Mesothelial cell of epicardium (in vitro differentiated cells): ENCODE measurements around the gene SF3B3. TPM values are rescaled to one million over a fixed set of nuclear protein-coding genes. Genes with fewer than 3 reads are reported as not detected.

Source experiments
- DNase-seq, 2 experiments: peaks; one replicate each; pipeline ENCODE4 v3.0.0; 2021; ENCODE audit warnings: low spot score in 2 of 2; ENCODE audit not compliant: unreplicated experiment in 2 of 2
- H3K27ac Mint-ChIP-seq: 2 replicates; pipeline ENCODE4 v1.8.0; 2021; ENCODE audit warnings: mixed read lengths
- H3K27me3 Mint-ChIP-seq: 2 replicates; pipeline ENCODE4 v1.8.0; 2021; ENCODE audit warnings: low read depth, mixed read lengths
- H3K36me3 Mint-ChIP-seq: 2 replicates; pipeline ENCODE4 v1.8.0; 2021; ENCODE audit warnings: mixed read lengths
- H3K4me1 Mint-ChIP-seq: 2 replicates; pipeline ENCODE4 v1.8.0; 2021; ENCODE audit warnings: mixed read lengths
- H3K4me3 Mint-ChIP-seq: 2 replicates; pipeline ENCODE4 v1.8.0; 2021; ENCODE audit warnings: mild to moderate bottlenecking, moderate library complexity, mixed read lengths
- H3K9me3 Mint-ChIP-seq: 2 replicates; pipeline ENCODE4 v1.8.0; 2021; ENCODE audit warnings: mixed read lengths
- CTCF ChIP-seq: fragments of 200-600 bp; sonication (generic); IDR thresholded peaks from one replicate; pipeline ENCODE4 v1.5.0; 2021; ENCODE audit warnings: antibody characterized with exemption; ENCODE audit not compliant: unreplicated experiment
- total RNA-seq: library from RNA; stranded (reverse); gene quantifications from 3 replicates; pipeline ENCODE4 v1.2.1, GENCODE V29; 2021

The SF3B3 gene
- total RNA-seq, 1 donor from 2014 or later: 351 TPM

GRCh38 chr16:70553645-70554044, 30.0 kb downstream of the SF3B3 start:
- no peaks in the 10 kb centered on the region for H3K27me3 Mint-ChIP-seq
- peaks cover 64% of the 10 kb centered on the region for H3K36me3 Mint-ChIP-seq
- no peak for TF ChIP-seq CTCF
- H3K27ac Mint-ChIP-seq: no peak overlapping the region
- no peak overlapping the region for H3K4me3 Mint-ChIP-seq
- H3K9me3 Mint-ChIP-seq: no peaks in the 10 kb centered on the region
- no peak for DNase-seq
- peaks cover 2% of the 10 kb centered on the region for H3K4me1 Mint-ChIP-seq

DNA sequence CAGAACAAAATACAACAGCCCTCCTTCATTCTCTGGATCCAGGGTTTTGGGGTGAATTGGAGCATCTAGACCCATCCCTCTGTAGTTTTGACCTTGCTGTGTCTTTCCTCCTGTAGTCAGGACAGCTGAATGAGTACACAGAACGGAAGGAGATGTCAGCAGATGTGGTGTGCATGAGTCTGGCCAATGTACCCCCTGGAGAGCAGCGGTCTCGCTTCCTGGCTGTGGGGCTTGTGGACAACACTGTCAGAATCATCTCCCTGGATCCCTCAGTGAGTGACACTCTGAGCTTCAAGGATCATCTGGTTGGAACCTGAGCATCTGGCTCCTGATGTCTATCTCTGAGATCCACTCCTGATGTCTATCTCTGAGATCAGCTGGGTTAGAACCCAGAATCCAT, 32.4 kb downstream of the SF3B3 start:
- H3K4me1 Mint-ChIP-seq: no peaks in the 10 kb centered on the region
- peaks cover 55% of the 10 kb centered on the region for H3K36me3 Mint-ChIP-seq

GRCh38 chr16:70561623-70562022, 38.0 kb downstream of the SF3B3 start:
- no peak overlapping the region for H3K4me3 Mint-ChIP-seq
- H3K4me1 Mint-ChIP-seq: no peaks in the 10 kb centered on the region
- no peaks in the 10 kb centered on the region for H3K9me3 Mint-ChIP-seq
- TF ChIP-seq CTCF: no peak
- H3K27ac Mint-ChIP-seq: no peak overlapping the region
- DNase-seq: no peak
- H3K27me3 Mint-ChIP-seq: no peaks in the 10 kb centered on the region
- H3K36me3 Mint-ChIP-seq: peaks cover 54% of the 10 kb centered on the region

More for the DNA sequence above, 32.4 kb downstream of the SF3B3 start:
- Mint-ChIP-seq H3K27me3 (no peaks in the 10 kb centered on the region), H3K27ac (no peak overlapping the region), H3K9me3 (no peaks in the 10 kb centered on the region), H3K4me3 (no peak overlapping the region)
- DNase-seq: no peak
- no peak for TF ChIP-seq CTCF

DNA sequence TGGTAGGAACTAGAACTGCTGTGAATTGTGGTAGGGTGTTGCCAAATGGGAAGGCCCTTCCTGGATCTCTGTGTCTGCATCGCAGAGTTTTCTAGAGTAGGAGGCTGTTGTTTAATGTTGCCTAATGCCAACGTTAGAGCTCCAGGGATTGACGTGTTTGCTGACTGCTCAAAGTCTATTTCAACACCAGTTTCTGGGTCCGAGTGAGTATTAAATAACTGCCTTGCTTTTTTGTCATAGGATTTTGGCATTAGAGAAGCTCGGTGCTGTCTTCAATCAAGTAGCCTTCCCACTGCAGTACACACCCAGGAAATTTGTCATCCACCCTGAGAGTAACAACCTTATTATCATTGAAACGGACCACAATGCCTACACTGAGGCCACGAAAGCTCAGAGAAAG, 40.0 kb downstream of the SF3B3 start:
- no peak overlapping the region for H3K27ac Mint-ChIP-seq
- H3K36me3 Mint-ChIP-seq: peaks cover 54% of the 10 kb centered on the region
- TF ChIP-seq CTCF: no peak
- no peaks in the 10 kb centered on the region for H3K27me3 Mint-ChIP-seq
- no peak overlapping the region for H3K4me3 Mint-ChIP-seq
- H3K4me1 Mint-ChIP-seq: no peaks in the 10 kb centered on the region
- DNase-seq: no peak
- H3K9me3 Mint-ChIP-seq: no peaks in the 10 kb centered on the region

GRCh38 chr16:70565053-70565452, 41.4 kb downstream of the SF3B3 start:
- no peaks in the 10 kb centered on the region for H3K27me3 Mint-ChIP-seq
- H3K27ac Mint-ChIP-seq: no peak overlapping the region
- H3K9me3 Mint-ChIP-seq: no peaks in the 10 kb centered on the region
- H3K4me3 Mint-ChIP-seq: no peak overlapping the region
- TF ChIP-seq CTCF: no peak
- H3K4me1 Mint-ChIP-seq: no peaks in the 10 kb centered on the region
- DNase-seq: no peak
- H3K36me3 Mint-ChIP-seq: peaks cover 60% of the 10 kb centered on the region

DNA sequence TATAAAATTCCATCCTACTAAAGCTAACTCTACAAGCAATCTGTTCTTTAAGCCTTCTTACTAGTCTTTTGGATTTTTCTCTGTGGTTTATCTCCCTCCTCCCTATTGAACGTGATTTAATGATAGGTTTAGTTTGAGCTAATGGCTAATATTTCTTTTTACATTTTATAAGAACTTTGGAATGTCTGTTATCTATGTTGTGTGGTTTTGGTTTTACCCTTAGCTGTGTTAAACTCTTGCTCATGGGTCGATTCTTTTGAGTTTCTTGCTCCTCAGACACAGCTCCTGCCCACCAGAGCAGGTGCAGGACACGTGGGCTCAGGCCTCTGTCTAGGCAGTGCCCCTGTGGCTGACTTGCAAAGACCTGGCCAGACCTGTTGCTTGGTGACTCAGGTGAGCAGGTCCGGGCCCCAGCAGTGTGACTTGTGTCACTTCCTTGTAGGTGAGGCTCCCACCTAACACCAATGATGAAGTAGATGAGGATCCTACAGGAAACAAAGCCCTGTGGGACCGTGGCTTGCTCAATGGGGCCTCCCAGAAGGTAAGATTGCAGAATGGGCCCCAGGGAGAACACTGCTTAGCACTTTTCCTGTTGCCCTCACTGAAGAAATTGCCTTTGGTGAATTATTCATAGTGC, 45.1 kb downstream of the SF3B3 start:
- peaks cover 10% of the 10 kb centered on the region for H3K4me1 Mint-ChIP-seq
- DNase-seq: no peak
- H3K27ac Mint-ChIP-seq: no peak overlapping the region
- H3K27me3 Mint-ChIP-seq: no peaks in the 10 kb centered on the region
- no peak for TF ChIP-seq CTCF
- no peaks in the 10 kb centered on the region for H3K9me3 Mint-ChIP-seq
- H3K36me3 Mint-ChIP-seq: peaks cover 61% of the 10 kb centered on the region
- no peak overlapping the region for H3K4me3 Mint-ChIP-seq
